ENCODE data around the gene PP2D1. TPM values are rescaled to one million over a fixed set of nuclear protein-coding genes. Genes with fewer than 3 reads are reported as not detected.
A peak's percentile ranks its signal among the peaks of the same experiment; 100 is the strongest.

The PP2D1 gene
- total and polyA plus RNA-seq, 9 of the 15 experiments (the other 6 are each of a cell fraction or from before 2014, with no cell fraction given) = 0.07 to 0.10 TPM; not detected in 7

- TF ChIP-seq, protein P1, sequence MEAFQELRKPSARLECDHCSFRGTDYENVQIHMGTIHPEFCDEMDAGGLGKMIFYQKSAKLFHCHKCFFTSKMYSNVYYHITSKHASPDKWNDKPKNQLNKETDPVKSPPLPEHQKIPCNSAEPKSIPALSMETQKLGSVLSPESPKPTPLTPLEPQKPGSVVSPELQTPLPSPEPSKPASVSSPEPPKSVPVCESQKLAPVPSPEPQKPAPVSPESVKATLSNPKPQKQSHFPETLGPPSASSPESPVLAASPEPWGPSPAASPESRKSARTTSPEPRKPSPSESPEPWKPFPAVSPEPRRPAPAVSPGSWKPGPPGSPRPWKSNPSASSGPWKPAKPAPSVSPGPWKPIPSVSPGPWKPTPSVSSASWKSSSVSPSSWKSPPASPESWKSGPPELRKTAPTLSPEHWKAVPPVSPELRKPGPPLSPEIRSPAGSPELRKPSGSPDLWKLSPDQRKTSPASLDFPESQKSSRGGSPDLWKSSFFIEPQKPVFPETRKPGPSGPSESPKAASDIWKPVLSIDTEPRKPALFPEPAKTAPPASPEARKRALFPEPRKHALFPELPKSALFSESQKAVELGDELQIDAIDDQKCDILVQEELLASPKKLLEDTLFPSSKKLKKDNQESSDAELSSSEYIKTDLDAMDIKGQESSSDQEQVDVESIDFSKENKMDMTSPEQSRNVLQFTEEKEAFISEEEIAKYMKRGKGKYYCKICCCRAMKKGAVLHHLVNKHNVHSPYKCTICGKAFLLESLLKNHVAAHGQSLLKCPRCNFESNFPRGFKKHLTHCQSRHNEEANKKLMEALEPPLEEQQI (IDR thresholded peaks at IDR 0.05) = 0 out of 2 replicates have a peak, but pooled peaks have one; percentile 16
- TF ChIP-seq ZSCAN29 (IDR thresholded peaks at IDR 0.05) (peak; percentile 33; the same call in 1 of the 2 replicates), KDM1A (IDR thresholded peaks at IDR 0.05) (peak in 1 of 2 experiments; percentile 55; a peak in 1 of 4 replicates), RNF219 (CRISPR knock-in tag; IDR thresholded peaks at IDR 0.05) (no peak), HCFC1 (IDR thresholded peaks at IDR 0.05; ENCODE audit: low read depth, low read length) (peak; percentile 56; the same call in 1 of the 2 replicates), TEAD1 (CRISPR knock-in tag; IDR thresholded peaks at IDR 0.05) (no peak), SMAD2 (IDR thresholded peaks at IDR 0.05; ENCODE audit: low read depth, low read length) (no peak), SMARCB1 (IDR thresholded peaks at IDR 0.05; ENCODE audit: insufficient read length, low read depth) (no peak), MIER1 (IDR thresholded peaks at IDR 0.05; ENCODE audit: low read depth) (no peak), XRCC4 (IDR thresholded peaks at IDR 0.05; ENCODE audit: extremely low read depth, insufficient read depth, insufficient read length) (no peak), HMGN3 (IDR thresholded peaks at IDR 0.05; ENCODE audit: borderline replicate concordance, extremely low read depth, insufficient read length, low read depth, low read length) (peak; percentile 86), ETS1 (conservative IDR thresholded peaks at IDR 0.05; ENCODE audit: control insufficient read depth, low read depth, low read length) (peak; percentile 55; the same call in 1 of the 2 replicates), ZNF140 (CRISPR knock-in tag; IDR thresholded peaks at IDR 0.05) (no peak), MLX (CRISPR knock-in tag; conservative IDR thresholded peaks at IDR 0.05) (no peak), RUNX1 (IDR thresholded peaks at IDR 0.05; ENCODE audit: low read depth) (0 out of 2 replicates have a peak, but pooled peaks have one; percentile 39)
- TF ChIP-seq, protein P2, sequence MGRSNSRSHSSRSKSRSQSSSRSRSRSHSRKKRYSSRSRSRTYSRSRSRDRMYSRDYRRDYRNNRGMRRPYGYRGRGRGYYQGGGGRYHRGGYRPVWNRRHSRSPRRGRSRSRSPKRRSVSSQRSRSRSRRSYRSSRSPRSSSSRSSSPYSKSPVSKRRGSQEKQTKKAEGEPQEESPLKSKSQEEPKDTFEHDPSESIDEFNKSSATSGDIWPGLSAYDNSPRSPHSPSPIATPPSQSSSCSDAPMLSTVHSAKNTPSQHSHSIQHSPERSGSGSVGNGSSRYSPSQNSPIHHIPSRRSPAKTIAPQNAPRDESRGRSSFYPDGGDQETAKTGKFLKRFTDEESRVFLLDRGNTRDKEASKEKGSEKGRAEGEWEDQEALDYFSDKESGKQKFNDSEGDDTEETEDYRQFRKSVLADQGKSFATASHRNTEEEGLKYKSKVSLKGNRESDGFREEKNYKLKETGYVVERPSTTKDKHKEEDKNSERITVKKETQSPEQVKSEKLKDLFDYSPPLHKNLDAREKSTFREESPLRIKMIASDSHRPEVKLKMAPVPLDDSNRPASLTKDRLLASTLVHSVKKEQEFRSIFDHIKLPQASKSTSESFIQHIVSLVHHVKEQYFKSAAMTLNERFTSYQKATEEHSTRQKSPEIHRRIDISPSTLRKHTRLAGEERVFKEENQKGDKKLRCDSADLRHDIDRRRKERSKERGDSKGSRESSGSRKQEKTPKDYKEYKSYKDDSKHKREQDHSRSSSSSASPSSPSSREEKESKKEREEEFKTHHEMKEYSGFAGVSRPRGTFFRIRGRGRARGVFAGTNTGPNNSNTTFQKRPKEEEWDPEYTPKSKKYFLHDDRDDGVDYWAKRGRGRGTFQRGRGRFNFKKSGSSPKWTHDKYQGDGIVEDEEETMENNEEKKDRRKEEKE (IDR thresholded peaks at IDR 0.05; ENCODE audit: borderline replicate concordance in 1 of 2, control insufficient read depth in 1 of 2, low read depth in 2 of 2, low read length in 1 of 2) = 0 out of 4 replicates have a peak, but pooled peaks of 1 of the 2 experiments have one; percentile 29
Measured at GRCh38 chr3:20039765-20040547, 27.9 kb upstream of the PP2D1 start, which contains the start of gene KAT2B (continued).

Measured in K562 (cell line).